ENCODE data around the gene CALD1.

CALD1 gene

GRCh38 chr7:134795231-134795630 lies 15.8 kb downstream of the CALD1 start:
- no peak overlapping the region for H3K4me3 ChIP-seq (ENCODE audit: low read depth, low read length)
- ChIA-PET CTCF (no interaction called here), POLR2A (no interaction called here)
- no peak for TF ChIP-seq CTCF (IDR thresholded peaks at IDR 0.05; ENCODE audit: insufficient read depth, low read length, missing control alignments)
- no peak for DNase-seq (ENCODE audit: low read depth, low spot score)

GRCh38 chr7:134798155-134798554 lies 18.7 kb downstream of the CALD1 start:
- POLR2A ChIA-PET: interaction anchor here (1.0 kb wide), 1 partner anchor 16 kb away, joined by 3 read pairs; no protein-coding TSS in a partner anchor
- no peak overlapping the region for H3K4me3 ChIP-seq (ENCODE audit: low read depth, low read length)
- TF ChIP-seq CTCF (IDR thresholded peaks at IDR 0.05; ENCODE audit: insufficient read depth, low read length, missing control alignments): no peak
- CTCF ChIA-PET: interaction anchor here (1.4 to 2.5 kb wide), 2 partner anchors 48 to 73 kb away, joined by 3 to 6 read pairs; no protein-coding TSS in a partner anchor
- no peak for DNase-seq (ENCODE audit: low read depth, low spot score)

GRCh38 chr7:134799377-134799776 lies 19.9 kb downstream of the CALD1 start:
- CTCF ChIA-PET: interaction anchor here (1.4 to 2.5 kb wide), 3 partner anchors 49 to 110 kb away, joined by 3 to 8 read pairs (median 6); no protein-coding TSS in a partner anchor
- no peak overlapping the region for H3K4me3 ChIP-seq (ENCODE audit: low read depth, low read length)
- POLR2A ChIA-PET: interaction anchor here (1.1 kb wide), 1 partner anchor 9 kb away, joined by 4 read pairs; no protein-coding TSS in a partner anchor
- no peak for TF ChIP-seq CTCF (IDR thresholded peaks at IDR 0.05; ENCODE audit: insufficient read depth, low read length, missing control alignments)
- no peak for DNase-seq (ENCODE audit: low read depth, low spot score)

GRCh38 chr7:134802762-134803161 lies 23.3 kb downstream of the CALD1 start:
- ChIA-PET CTCF (no interaction called here), POLR2A (no interaction called here)
- TF ChIP-seq CTCF (IDR thresholded peaks at IDR 0.05; ENCODE audit: insufficient read depth, low read length, missing control alignments): no peak
- H3K4me3 ChIP-seq (ENCODE audit: low read depth, low read length): no peak overlapping the region
- no peak for DNase-seq (ENCODE audit: low read depth, low spot score)

GRCh38 chr7:134804351-134804750 lies 24.9 kb downstream of the CALD1 start:
- POLR2A ChIA-PET: no interaction called here
- H3K4me3 ChIP-seq (ENCODE audit: low read depth, low read length): no peak overlapping the region
- no peak for TF ChIP-seq CTCF (IDR thresholded peaks at IDR 0.05; ENCODE audit: insufficient read depth, low read length, missing control alignments)
- no peak for DNase-seq (ENCODE audit: low read depth, low spot score)
- CTCF ChIA-PET: interaction anchor here (1.8 kb wide), 1 partner anchor 80 kb away, joined by 6 read pairs; no protein-coding TSS in a partner anchor

GRCh38 chr7:134804854-134805253 lies 25.4 kb downstream of the CALD1 start:
- no peak for DNase-seq (ENCODE audit: low read depth, low spot score)
- ChIA-PET POLR2A (no interaction called here), CTCF (interaction anchor here (1.8 kb wide), 1 partner anchor 80 kb away, joined by 6 read pairs; no protein-coding TSS in a partner anchor)
- no peak overlapping the region for H3K4me3 ChIP-seq (ENCODE audit: low read depth, low read length)
- TF ChIP-seq CTCF (IDR thresholded peaks at IDR 0.05; ENCODE audit: insufficient read depth, low read length, missing control alignments): no peak

All from AG04449 (cell line).